ENCODE measurements around the gene ACAD11.

GRCh38 chr3:132549890-132550578 is 109.6 kb downstream of the ACAD11 start:
- TF ChIP-seq CTCF (IDR thresholded peaks at IDR 0.05; ENCODE audit: low read depth, low read length, missing input control): no peak
- no peak for TF ChIP-seq YY1 (IDR thresholded peaks at IDR 0.05)
- no peak for TF ChIP-seq RAD21 (IDR thresholded peaks at IDR 0.05)
- TF ChIP-seq GABPA (IDR thresholded peaks at IDR 0.05 in 1 of 2, conservative IDR thresholded peaks at IDR 0.05 in 1 of 2): no peak
- TF ChIP-seq HNF4G (IDR thresholded peaks at IDR 0.05): no peak
- no peak for TF ChIP-seq RXRA (IDR thresholded peaks at IDR 0.05)
- TF ChIP-seq ZBTB33 (IDR thresholded peaks at IDR 0.05): no peak
- TF ChIP-seq ATF3 (IDR thresholded peaks at IDR 0.05): no peak
- TF ChIP-seq MAX (IDR thresholded peaks at IDR 0.05): no peak

Measured in liver (tissue), 3 donors.